H1 (cell line): ENCODE results near the gene RNASEL. TPM values are rescaled to one million over a fixed set of nuclear protein-coding genes. Genes with fewer than 3 reads are reported as not detected.

Source experiments
- CTCF ChIA-PET: fragments of 300-600 bp; sonication (Branson Sonifier 250); formaldehyde crosslinking; loops from one replicate; lab custom pipeline; 2021; ENCODE audit not compliant: partially characterized antibody; lab: Charles Lee
- POLR2A ChIA-PET: fragments of 300-600 bp; sonication (Branson Sonifier 250); formaldehyde crosslinking; loops from one replicate; lab custom pipeline; 2021; ENCODE audit warnings: inconsistent platforms; ENCODE audit not compliant: partially characterized antibody; lab: Charles Lee
- DNase-seq, 2 experiments: peaks; one replicate each; pipeline versions ENCODE4 v3.0.0 to v3.0.0-alpha.2; 2010 to 2022; ENCODE audit warnings: low spot score in 2 of 2, low read depth in 1 of 2, mixed read lengths in 1 of 2
- FAIRE-seq: peaks from 2 replicates; lab custom pipeline; 2011; peaks lifted over from hg19 to GRCh38; lab: Jason Lieb, UNC
- H2AFZ ChIP-seq: 2 replicates; pipeline ENCODE4 v1.8.1; 2012; ENCODE audit warnings: low read length, inconsistent platforms
- H2AK5ac ChIP-seq: 2 replicates; pipeline ENCODE4 v1.6.1; 2013; ENCODE audit warnings: low read depth, low read length
- H2BK120ac ChIP-seq: replicated peaks from 2 replicates; pipeline ENCODE3; 2013; ENCODE audit warnings: low read depth, low read length, inconsistent platforms
- H2BK12ac ChIP-seq: 2 replicates; pipeline ENCODE4 v1.6.1; 2013; ENCODE audit warnings: low read depth, low read length
- H2BK15ac ChIP-seq: 2 replicates; pipeline ENCODE4 v1.6.1; 2013; ENCODE audit warnings: low read length
- H2BK20ac ChIP-seq: 2 replicates; pipeline ENCODE4 v1.6.1; 2013; ENCODE audit warnings: low read length
- H2BK5ac ChIP-seq: 2 replicates; pipeline ENCODE4 v1.6.1; 2013; ENCODE audit warnings: low read depth, low read length
- H3K14ac ChIP-seq: 2 replicates; pipeline ENCODE4 v1.6.1; 2013; ENCODE audit warnings: inconsistent platforms; ENCODE audit not compliant: insufficient read length
- H3K18ac ChIP-seq: 2 replicates; pipeline ENCODE4 v1.6.1; 2013; ENCODE audit warnings: low read length; ENCODE audit errors: extremely low read depth
- H3K23ac ChIP-seq: 2 replicates; pipeline ENCODE4 v1.6.1; 2013; ENCODE audit warnings: inconsistent platforms; ENCODE audit not compliant: insufficient read length
- H3K23me2 ChIP-seq: 2 replicates; pipeline ENCODE4 v1.6.1; 2013; ENCODE audit warnings: low read depth, low read length
- H3K27ac ChIP-seq: 2 replicates; pipeline ENCODE4 v1.6.1; 2011; ENCODE audit warnings: low read depth, low read length, inconsistent platforms
- H3K27me3 ChIP-seq, 4 experiments: replicated peaks in 1 of 4; 1 replicate in 1 of 4; 2 replicates in 3 of 4; pipeline versions ENCODE4 v1.6.1 to v1.8.1; 2011 to 2013; ENCODE audit warnings: low read length in 3 of 4, mild to moderate bottlenecking in 3 of 4, inconsistent platforms in 2 of 4, mixed read lengths in 2 of 4, moderate library complexity in 1 of 4; ENCODE audit not compliant: control insufficient read depth in 3 of 4, insufficient read depth in 3 of 4; ENCODE audit errors: extremely low read depth in 1 of 4
- H3K36me3 ChIP-seq, 4 experiments: 2 replicates each; pipeline versions ENCODE4 v1.6.1 to v1.8.1; 2011 to 2013; ENCODE audit warnings: mild to moderate bottlenecking in 4 of 4, low read length in 3 of 4, moderate library complexity in 2 of 4, control low read depth in 1 of 4, inconsistent platforms in 1 of 4; ENCODE audit not compliant: insufficient read depth in 4 of 4, control insufficient read depth in 2 of 4
- H3K4ac ChIP-seq: replicated peaks from 2 replicates; pipeline ENCODE3; 2013; ENCODE audit warnings: low read length, low read depth, mixed read lengths, inconsistent platforms; ENCODE audit not compliant: insufficient read length
- H3K4me1 ChIP-seq, 4 experiments: replicated peaks in 1 of 4; 1 replicate in 1 of 4; 2 replicates in 3 of 4; pipeline versions ENCODE4 v1.6.1 to v1.8.1; 2011 to 2013; ENCODE audit warnings: low read length in 3 of 4, inconsistent platforms in 2 of 4, mixed read lengths in 1 of 4; ENCODE audit not compliant: insufficient read depth in 4 of 4, control insufficient read depth in 3 of 4
- H3K4me2 ChIP-seq, 2 experiments: 2 replicates each; pipeline versions ENCODE4 v1.6.1 to v1.8.1; 2011 to 2013; ENCODE audit warnings: low read depth in 2 of 2, low read length in 2 of 2, control low read depth in 1 of 2, inconsistent platforms in 1 of 2, mild to moderate bottlenecking in 1 of 2; ENCODE audit not compliant: insufficient read depth in 1 of 2
- H3K4me3 ChIP-seq, 4 experiments: fragments of 200-600, 300-600 bp in 1 of 4; sonication (generic), shearing (Covaris generic), sonication (Bioruptor Twin) in 1 of 4; 2 replicates each; pipeline versions ENCODE4 v1.5.1 to v1.8.1; 2011 to 2016; ENCODE audit warnings: low read length in 4 of 4, low read depth in 3 of 4, control low read depth in 2 of 4, inconsistent platforms in 2 of 4, mild to moderate bottlenecking in 2 of 4, mixed read lengths in 1 of 4, moderate library complexity in 1 of 4; ENCODE audit not compliant: insufficient read depth in 2 of 4; ENCODE audit errors: extremely low read depth in 1 of 4
- H3K56ac ChIP-seq: replicated peaks from 2 replicates; pipeline ENCODE3; 2013; ENCODE audit warnings: low read depth, mild to moderate bottlenecking, mixed read lengths, low read length, inconsistent platforms; ENCODE audit not compliant: insufficient read length
- H3K79me1 ChIP-seq: 2 replicates; pipeline ENCODE4 v1.6.1; 2013; ENCODE audit warnings: low read depth, low read length, control low read depth
- H3K79me2 ChIP-seq, 2 experiments: 2 replicates each; pipeline versions ENCODE4 v1.6.1 to v1.8.1; 2012 to 2013; ENCODE audit warnings: low read length in 2 of 2, mild to moderate bottlenecking in 2 of 2, inconsistent platforms in 1 of 2; ENCODE audit not compliant: insufficient read depth in 2 of 2, control insufficient read depth in 1 of 2
- H3K9ac ChIP-seq, 4 experiments: replicated peaks in 1 of 4; 1 replicate in 1 of 4; 2 replicates in 3 of 4; pipeline versions ENCODE4 v1.6.1 to v1.8.1; 2011 to 2013; ENCODE audit warnings: low read depth in 3 of 4, low read length in 3 of 4, control low read depth in 2 of 4, mild to moderate bottlenecking in 2 of 4, moderate library complexity in 2 of 4, inconsistent platforms in 1 of 4; ENCODE audit errors: extremely low read depth in 1 of 4
- H3K9me3 ChIP-seq, 2 experiments: 2 replicates each; pipeline versions ENCODE4 v1.6.1 to v1.8.1; 2012 to 2013; ENCODE audit warnings: mild to moderate bottlenecking in 2 of 2, moderate library complexity in 2 of 2, control low read depth in 1 of 2, inconsistent platforms in 1 of 2, low read depth in 1 of 2, low read length in 1 of 2, mixed read lengths in 1 of 2; ENCODE audit not compliant: insufficient read depth in 2 of 2
- H4K20me1 ChIP-seq, 2 experiments: replicated peaks in 1 of 2; 2 replicates each; pipeline versions ENCODE3 to v1.8.1; 2011 to 2013; ENCODE audit warnings: inconsistent platforms in 2 of 2, low read length in 2 of 2, mild to moderate bottlenecking in 1 of 2; ENCODE audit not compliant: insufficient read depth in 2 of 2, control insufficient read depth in 1 of 2
- H4K5ac ChIP-seq: 2 replicates; pipeline ENCODE4 v1.6.1; 2013; ENCODE audit warnings: low read length, low read depth, mixed read lengths, inconsistent platforms; ENCODE audit not compliant: insufficient read length
- H4K8ac ChIP-seq: 2 replicates; pipeline ENCODE4 v1.8.0; 2013; ENCODE audit warnings: mild to moderate bottlenecking, moderate library complexity, low read length, inconsistent platforms; ENCODE audit not compliant: insufficient read depth; ENCODE audit errors: extremely low read depth
- H4K91ac ChIP-seq: replicated peaks from 2 replicates; pipeline ENCODE3; 2013; ENCODE audit warnings: low read length, mixed read lengths, inconsistent platforms; ENCODE audit not compliant: insufficient read length
- CBX5 ChIP-seq: fragments of 300-800, 300-1000 bp; sonication (generic); IDR thresholded peaks from 2 replicates; pipeline ENCODE4 v1.7.1; 2016; ENCODE audit warnings: antibody characterized with exemption, low read length, low read depth
- HDAC2 ChIP-seq, 2 experiments: fragments of 300-600 bp in 1 of 2; sonication (generic) in 1 of 2; IDR thresholded peaks; 2 replicates each; pipeline ENCODE4 v1.6.1; 2011 to 2012; ENCODE audit warnings: low read depth in 2 of 2, low read length in 2 of 2, mild to moderate bottlenecking in 2 of 2, moderate library complexity in 2 of 2, borderline replicate concordance in 1 of 2, inconsistent platforms in 1 of 2
- PHF8 ChIP-seq: fragments of 200-600 bp; sonication (generic); conservative IDR thresholded peaks from 2 replicates; pipeline ENCODE4 v1.7.1; 2012; ENCODE audit warnings: low read depth, mild to moderate bottlenecking, inconsistent platforms, low read length, moderate library complexity
- SP1 ChIP-seq: IDR thresholded peaks from 2 replicates; pipeline ENCODE4 v1.6.1; 2011; ENCODE audit warnings: low read depth, low read length
- SRF ChIP-seq: IDR thresholded peaks from 2 replicates; pipeline ENCODE4 v1.6.1; 2011; ENCODE audit warnings: mild to moderate bottlenecking, low read depth, low read length, moderate library complexity
- WGBS, 2 experiments: shearing (Covaris generic) in 1 of 2; methylation state at CpG; one replicate each; pipeline versions ENCODE4 v1.1.6 to v1.1.7; 2013 to 2015; ENCODE audit warnings: low lambda C conversion rate in 2 of 2, mixed read lengths in 2 of 2, inconsistent platforms in 1 of 2, low coverage in 1 of 2, missing lambda C conversion rate in 1 of 2; ENCODE audit not compliant: insufficient replicate concordance in 2 of 2, insufficient coverage in 1 of 2, insufficient read length in 1 of 2; ENCODE audit errors: extremely low coverage in 1 of 2, missing lambda C conversion rate in 1 of 2; 5-methylcytosine and 5-hydroxymethylcytosine counted together
- polyA plus RNA-seq, 7 experiments: library from polyadenylated mRNA; depleted of rRNA in 3 of 7; stranded (reverse) in 5 of 7; unstranded in 2 of 7; fragments of >200 nt in 5 of 7; fragments of 200-250 nt in 2 of 7; gene quantifications; 1 replicate in 5 of 7; 2 replicates in 1 of 7; 4 replicates in 1 of 7; pipeline versions ENCODE4 v1.2.1 to v1.2.3, GENCODE V29; 2011 to 2013; ENCODE audit warnings: missing spikeins in 2 of 7, mixed read lengths in 2 of 7
- total RNA-seq: library from RNA; stranded (reverse); fragmentation: NEBNext Ultra II Directional; extraction: Animal tissue kit (Norgen Biotek cat#: 25700); gene quantifications from 2 replicates; pipeline ENCODE4 v1.2.1, GENCODE V29; 2021

The RNASEL gene
- total and polyA plus RNA-seq, 2 of the 8 experiments (the other 6 are each of a cell fraction or from before 2014, with no cell fraction given): 0.39 to 0.78 TPM

- no peak for FAIRE-seq
- no peak overlapping the region for H2BK20ac ChIP-seq
Measured at GRCh38 chr1:182567629-182568028, 21.4 kb downstream of the RNASEL start.

More at GRCh38 chr1:182567629-182568028, 21.4 kb downstream of the RNASEL start:
- Histone ChIP-seq H4K91ac (no peak overlapping the region), H3K14ac (no peak overlapping the region), H4K20me1 (no peaks in the 10 kb centered on the region), H3K23me2 (no peaks in the 10 kb centered on the region), H3K9me3 (no peaks in the 10 kb centered on the region; a peak in 1 of 4 replicates), H3K18ac (no peak overlapping the region), H2BK120ac (no peak overlapping the region), H3K4me2 (no peak overlapping the region), H3K27me3 (no peaks in the 10 kb centered on the region), H2AK5ac (no peak overlapping the region), H4K5ac (no peak overlapping the region), H2BK5ac (no peak overlapping the region), H3K4ac (no peak overlapping the region), H3K9ac (no peak overlapping the region), H3K27ac (no peak overlapping the region), H3K79me1 (no peaks in the 10 kb centered on the region), H2BK12ac (no peak overlapping the region), H3K36me3 (no peaks in the 10 kb centered on the region), H3K23ac (no peak overlapping the region), H2BK15ac (no peak overlapping the region), H3K4me3 (no peak overlapping the region), H3K56ac (no peak overlapping the region), H4K8ac (no peak overlapping the region), H3K4me1 (no peaks in the 10 kb centered on the region), H3K79me2 (no peaks in the 10 kb centered on the region), H2AFZ (no peak overlapping the region)
- TF ChIP-seq SRF (no peak), CBX5 (no peak), SP1 (no peak), PHF8 (no peak), HDAC2 (IDR thresholded peaks at IDR 0.05; ENCODE audit: borderline replicate concordance in 1 of 2, low read depth in 2 of 2, low read length in 2 of 2) (no peak)
- 95% methylated on average over 5 of the region's 5 CpGs; no CpG with 5 or more reads in 1 of the 2 experiments for WGBS, 2 experiments
- ChIA-PET POLR2A (no interaction called here), CTCF (interaction anchor here (1.4 kb wide), 1 partner anchor 215 kb away, joined by 3 read pairs; no protein-coding TSS in a partner anchor)
- DNase-seq: no peak
